Kidney epithelial cell (primary cell): ENCODE measurements around the gene SPTBN1. TPM values are rescaled to one million over a fixed set of nuclear protein-coding genes. Genes with fewer than 3 reads are reported as not detected.

ENCODE experiments used
- DNase-seq: peaks from one replicate; pipeline ENCODE4 v3.0.0-alpha.2; 2010; ENCODE audit warnings: low read depth
- H3K27me3 ChIP-seq: 2 replicates; pipeline ENCODE4 v1.6.0; 2011; ENCODE audit warnings: low read length; ENCODE audit not compliant: control insufficient read depth, insufficient read depth
- H3K36me3 ChIP-seq: 2 replicates; pipeline ENCODE4 v1.5.1; 2011; ENCODE audit warnings: low read length; ENCODE audit not compliant: control insufficient read depth, insufficient read depth
- H3K4me3 ChIP-seq: 2 replicates; pipeline ENCODE4 v1.5.1; 2011; ENCODE audit warnings: low read depth, mild to moderate bottlenecking, control low read depth, low read length
- total RNA-seq: library from RNA; depleted of rRNA; stranded (reverse); fragments of >200 nt; gene quantifications from 2 replicates; pipeline ENCODE4 v1.2.3, GENCODE V29; 2015
- TF ChIP-seq, protein P1 (sequence below): IDR thresholded peaks from 2 replicates; pipeline ENCODE4 v1.5.1; 2011; ENCODE audit warnings: mild to moderate bottlenecking, moderate library complexity, low read length, control low read depth, inconsistent platforms; ENCODE audit not compliant: insufficient read depth, poor library complexity, severe bottlenecking

SPTBN1 gene
- total RNA-seq, 1 donor from 2014 or later, result 492 TPM

DNA sequence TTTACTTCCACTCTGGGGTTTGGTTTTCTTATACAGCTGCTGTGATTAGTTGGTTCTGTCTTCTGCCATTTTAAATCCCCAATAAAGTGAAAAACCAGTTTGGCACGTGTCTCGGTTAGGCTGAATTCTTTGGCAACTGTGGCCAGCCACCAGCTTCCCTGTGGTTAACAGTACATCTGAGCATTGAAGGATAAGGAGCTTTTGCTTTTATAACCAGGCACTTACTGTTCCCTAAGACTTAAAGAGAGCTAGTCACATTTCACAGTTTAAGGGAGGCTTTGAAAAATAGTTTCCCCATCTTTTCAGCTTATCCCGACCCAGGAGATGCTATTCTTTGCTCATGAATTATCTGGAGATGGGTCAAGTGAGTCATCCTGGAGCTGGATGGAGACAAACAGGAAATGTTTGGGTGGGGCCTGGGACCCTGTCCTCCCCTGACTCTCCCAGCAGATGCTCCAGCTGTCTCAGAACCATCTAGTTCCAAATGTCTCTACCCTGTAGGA lies 210.1 kb downstream of the SPTBN1 start:
- H3K27me3 ChIP-seq, result no peaks in the 10 kb centered on the region
- TF ChIP-seq, protein P1, sequence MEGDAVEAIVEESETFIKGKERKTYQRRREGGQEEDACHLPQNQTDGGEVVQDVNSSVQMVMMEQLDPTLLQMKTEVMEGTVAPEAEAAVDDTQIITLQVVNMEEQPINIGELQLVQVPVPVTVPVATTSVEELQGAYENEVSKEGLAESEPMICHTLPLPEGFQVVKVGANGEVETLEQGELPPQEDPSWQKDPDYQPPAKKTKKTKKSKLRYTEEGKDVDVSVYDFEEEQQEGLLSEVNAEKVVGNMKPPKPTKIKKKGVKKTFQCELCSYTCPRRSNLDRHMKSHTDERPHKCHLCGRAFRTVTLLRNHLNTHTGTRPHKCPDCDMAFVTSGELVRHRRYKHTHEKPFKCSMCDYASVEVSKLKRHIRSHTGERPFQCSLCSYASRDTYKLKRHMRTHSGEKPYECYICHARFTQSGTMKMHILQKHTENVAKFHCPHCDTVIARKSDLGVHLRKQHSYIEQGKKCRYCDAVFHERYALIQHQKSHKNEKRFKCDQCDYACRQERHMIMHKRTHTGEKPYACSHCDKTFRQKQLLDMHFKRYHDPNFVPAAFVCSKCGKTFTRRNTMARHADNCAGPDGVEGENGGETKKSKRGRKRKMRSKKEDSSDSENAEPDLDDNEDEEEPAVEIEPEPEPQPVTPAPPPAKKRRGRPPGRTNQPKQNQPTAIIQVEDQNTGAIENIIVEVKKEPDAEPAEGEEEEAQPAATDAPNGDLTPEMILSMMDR, result no peak
- no peak for DNase-seq
- H3K4me3 ChIP-seq, result no peak overlapping the region
- H3K36me3 ChIP-seq, result peaks cover 15% of the 10 kb centered on the region

DNA sequence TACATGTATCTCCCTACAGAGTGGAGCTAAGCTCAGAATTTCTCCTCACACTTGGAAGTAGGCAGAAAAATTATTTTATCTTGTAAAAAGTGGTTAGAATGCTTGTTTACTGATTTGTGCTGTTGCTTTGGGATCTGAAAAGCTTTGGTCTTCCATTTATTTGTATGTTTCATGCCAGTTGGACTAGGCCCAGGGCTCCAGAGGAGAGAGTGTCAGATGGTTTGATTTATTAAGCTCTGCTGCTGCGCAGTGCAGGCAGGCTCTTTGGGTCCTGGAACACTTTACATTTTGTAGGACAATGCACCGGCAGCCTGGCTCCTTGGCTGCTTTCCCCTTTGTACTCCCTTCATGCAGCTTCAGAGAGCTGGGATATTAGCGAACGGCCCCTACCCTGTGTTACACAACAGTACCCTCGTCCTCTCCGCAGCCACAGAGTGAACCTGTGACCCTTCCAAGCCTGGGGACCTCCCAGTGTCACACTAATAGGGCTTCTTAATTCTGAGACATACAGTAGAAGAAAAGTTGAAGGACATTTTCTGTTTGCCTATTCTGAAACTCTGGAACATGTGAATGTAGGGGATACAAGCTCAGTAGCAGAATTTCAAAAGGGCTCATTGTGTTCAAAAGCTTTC lies 210.6 kb downstream of the SPTBN1 start:
- Histone ChIP-seq H3K27me3 (no peaks in the 10 kb centered on the region), H3K36me3 (peaks cover 15% of the 10 kb centered on the region), H3K4me3 (no peak overlapping the region)
- TF ChIP-seq, protein P1, result no peak
- no peak for DNase-seq

DNA sequence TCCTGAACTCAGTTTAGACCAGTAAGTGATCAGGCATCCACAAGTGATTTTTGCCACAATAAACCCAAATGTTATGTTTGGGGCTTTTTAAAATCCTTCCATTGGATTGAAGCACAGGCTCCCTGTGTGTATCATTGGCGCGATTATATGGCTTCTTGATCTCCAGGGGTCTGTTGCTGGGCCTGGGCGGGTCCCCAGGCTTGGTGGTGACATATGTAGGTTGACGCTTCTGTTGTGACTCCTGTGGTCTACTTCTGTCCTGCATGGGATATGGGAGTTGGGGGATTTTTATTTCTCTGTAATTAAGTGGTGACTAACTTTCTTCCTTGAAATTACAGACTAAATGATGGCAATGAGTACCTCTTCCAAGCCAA lies 211.1 kb downstream of the SPTBN1 start:
- Histone ChIP-seq H3K27me3 (no peaks in the 10 kb centered on the region), H3K4me3 (no peak overlapping the region), H3K36me3 (peaks cover 15% of the 10 kb centered on the region)
- TF ChIP-seq, protein P1, result no peak
- no peak for DNase-seq

GRCh38 chr2:54667726-54668650 lies 211.9 kb downstream of the SPTBN1 start:
- no peak for DNase-seq
- Histone ChIP-seq H3K27me3 (no peaks in the 10 kb centered on the region), H3K4me3 (no peak overlapping the region), H3K36me3 (peaks cover 15% of the 10 kb centered on the region)
- TF ChIP-seq, protein P1, result no peak

GRCh38 chr2:54668711-54669110 lies 212.6 kb downstream of the SPTBN1 start:
- H3K36me3 ChIP-seq, result peaks cover 11% of the 10 kb centered on the region

More at GRCh38 chr2:54668711-54669110, 212.6 kb downstream of the SPTBN1 start:
- DNase-seq, result no peak
- H3K4me3 ChIP-seq, result no peak overlapping the region
- TF ChIP-seq, protein P1, result no peak
- H3K27me3 ChIP-seq, result no peaks in the 10 kb centered on the region
